HEK293 (cell line): ENCODE results near the gene CADPS2.

Experiments used
- CTCF ChIA-PET: fragments of 350-600 bp; formaldehyde crosslinking; extraction: SDS; loops from one replicate; lab custom pipeline; 2021; ENCODE audit warnings: antibody characterized with exemption; lab: Yijun Ruan, JAX
- POLR2A ChIA-PET: fragments of 300-600 bp; formaldehyde crosslinking; extraction: SDS; loops from one replicate; lab custom pipeline; 2020; ENCODE audit warnings: antibody characterized with exemption, inconsistent platforms; lab: Yijun Ruan, JAX
- H3K27ac ChIP-seq: fragments of 200-500 bp; sonication (Bioruptor generic); 2 replicates; pipeline ENCODE4 v1.5.1; 2014; ENCODE audit warnings: low read depth, low read length, control low read depth, inconsistent platforms; ENCODE audit errors: extremely low read depth
- H3K36me3 ChIP-seq, 2 experiments: fragments of 200-500 bp in 1 of 2; sonication (Bioruptor generic) in 1 of 2; 1 replicate in 1 of 2; 2 replicates in 1 of 2; pipeline ENCODE4 v1.5.1; 2014 to 2017; ENCODE audit warnings: inconsistent platforms in 2 of 2, low read length in 2 of 2; ENCODE audit not compliant: control insufficient read depth in 2 of 2, insufficient read depth in 1 of 2
- H3K4me1 ChIP-seq: fragments of 200-500 bp; sonication (Bioruptor generic); 2 replicates; pipeline ENCODE4 v1.5.1; 2014; ENCODE audit warnings: mild to moderate bottlenecking, low read length, inconsistent platforms; ENCODE audit not compliant: control insufficient read depth, insufficient read depth
- H3K4me3 ChIP-seq: 2 replicates; pipeline ENCODE4 v1.5.1; 2011; ENCODE audit warnings: low read depth, mild to moderate bottlenecking, control low read depth, low read length, moderate library complexity
- H3K9me3 ChIP-seq: fragments of 200-500 bp; sonication (Bioruptor generic); 2 replicates; pipeline ENCODE4 v1.5.1; 2014; ENCODE audit warnings: low read depth, low read length, inconsistent platforms; ENCODE audit not compliant: control insufficient read depth, insufficient read depth
- IKZF3 ChIP-seq: fragments of 450-650 bp; IDR thresholded peaks from 2 replicates; pipeline ENCODE4 v1.5.0; 2018; ENCODE audit warnings: missing biosample characterization, mild to moderate bottlenecking, missing genetic modification characterization, moderate library complexity
- REST ChIP-seq: fragments of 450-650 bp; formaldehyde crosslinking; IDR thresholded peaks from 2 replicates; pipeline ENCODE4 v1.5.1; 2016; ENCODE audit warnings: missing biosample characterization, missing genetic modification characterization
- SETDB1 ChIP-seq: IDR thresholded peaks from one replicate; pipeline ENCODE4 v1.6.1; 2017; ENCODE audit warnings: mild to moderate bottlenecking, low read length, moderate library complexity, mixed read lengths; ENCODE audit not compliant: insufficient read length
- SP7 ChIP-seq: fragments of 450-650 bp; formaldehyde crosslinking; IDR thresholded peaks from 2 replicates; pipeline ENCODE4 v1.5.1; 2016; ENCODE audit warnings: missing biosample characterization, missing genetic modification characterization
- ZBTB49 ChIP-seq: fragments of 450-650 bp; formaldehyde crosslinking; IDR thresholded peaks from 2 replicates; pipeline ENCODE4 v1.5.1; 2016; ENCODE audit warnings: missing biosample characterization, missing genetic modification characterization, low read depth
- ZIC2 ChIP-seq: fragments of 450-650 bp; formaldehyde crosslinking; IDR thresholded peaks from 2 replicates; pipeline ENCODE4 v1.5.1; 2016; ENCODE audit warnings: missing biosample characterization, missing genetic modification characterization
- ZNF335 ChIP-seq: fragments of 450-650 bp; formaldehyde crosslinking; conservative IDR thresholded peaks from 2 replicates; pipeline ENCODE4 v1.5.1; 2016; ENCODE audit warnings: missing biosample characterization, missing genetic modification characterization
- ZNF416 ChIP-seq: fragments of 450-650 bp; formaldehyde crosslinking; IDR thresholded peaks from 2 replicates; pipeline ENCODE4 v1.5.1; 2016; ENCODE audit warnings: missing biosample characterization, missing genetic modification characterization
- ZNF639 ChIP-seq: fragments of 450-650 bp; formaldehyde crosslinking; IDR thresholded peaks from 2 replicates; pipeline ENCODE4 v1.5.1; 2016; ENCODE audit warnings: missing biosample characterization, missing genetic modification characterization
- ZNF791 ChIP-seq: fragments of 450-650 bp; formaldehyde crosslinking; IDR thresholded peaks from 2 replicates; pipeline ENCODE4 v1.5.1; 2016; ENCODE audit warnings: missing biosample characterization, missing genetic modification characterization
- ZSCAN30 ChIP-seq: fragments of 450-650 bp; IDR thresholded peaks from 2 replicates; pipeline ENCODE4 v1.5.1; 2018; ENCODE audit warnings: missing biosample characterization, mild to moderate bottlenecking, missing genetic modification characterization, moderate library complexity
- ZSCAN4 ChIP-seq: fragments of 450-650 bp; formaldehyde crosslinking; IDR thresholded peaks from 2 replicates; pipeline ENCODE4 v1.5.1; 2017; ENCODE audit warnings: missing biosample characterization, missing genetic modification characterization
- TF ChIP-seq, protein P1 (sequence below): fragments of 450-650 bp; formaldehyde crosslinking; IDR thresholded peaks from 2 replicates; pipeline ENCODE4; 2016; ENCODE audit warnings: missing biosample characterization, missing genetic modification characterization
- TF ChIP-seq, protein P2 (sequence below): fragments of 450-650 bp; formaldehyde crosslinking; IDR thresholded peaks from 2 replicates; pipeline ENCODE4 v1.5.1; 2017; ENCODE audit warnings: missing biosample characterization, missing genetic modification characterization
- TF ChIP-seq, protein P3 (sequence below): fragments of 450-650 bp; formaldehyde crosslinking; IDR thresholded peaks from 2 replicates; pipeline ENCODE4 v1.5.1; 2016; ENCODE audit warnings: missing biosample characterization, missing genetic modification characterization

Gene CADPS2

GRCh38 chr7:122883049-122883680, 3.1 kb downstream of the CADPS2 start (continued):
- TF ChIP-seq REST (tag by site-specific recombination) (no peak), ZNF639 (tag by site-specific recombination) (no peak; the same call in 1 of the 2 replicates)
- TF ChIP-seq, all 188 proteins: peak for 55

DNA sequence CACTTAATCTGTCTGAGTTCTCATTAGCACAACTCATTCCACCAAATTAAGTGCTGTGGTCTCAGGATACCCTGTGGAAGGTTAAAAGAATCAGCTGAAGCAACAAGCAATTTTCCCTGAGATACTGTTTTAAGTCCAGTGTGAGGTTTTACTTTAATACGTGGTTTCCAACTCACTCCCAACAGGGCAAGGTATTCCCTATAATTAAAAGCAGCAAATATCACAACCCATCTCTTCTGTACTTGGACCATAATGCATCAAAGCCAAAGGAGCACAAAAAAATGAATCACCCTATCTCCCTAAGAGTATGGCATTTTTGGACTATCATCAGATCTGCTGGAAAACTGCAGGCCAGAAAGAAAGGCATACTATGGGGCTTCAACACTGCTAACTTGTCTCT, 4.9 kb downstream of the CADPS2 start:
- ChIA-PET POLR2A (interaction anchor here (0.8 kb wide), 1 partner anchor 867 kb away, joined by 3 read pairs; no protein-coding TSS in a partner anchor), CTCF (no interaction called here)
- Histone ChIP-seq H3K4me3 (no peak overlapping the region), H3K9me3 (no peaks in the 10 kb centered on the region), H3K27ac (no peak overlapping the region), H3K36me3 (no peaks in the 10 kb centered on the region), H3K4me1 (peaks cover 37% of the 10 kb centered on the region)
- TF ChIP-seq, protein P1, sequence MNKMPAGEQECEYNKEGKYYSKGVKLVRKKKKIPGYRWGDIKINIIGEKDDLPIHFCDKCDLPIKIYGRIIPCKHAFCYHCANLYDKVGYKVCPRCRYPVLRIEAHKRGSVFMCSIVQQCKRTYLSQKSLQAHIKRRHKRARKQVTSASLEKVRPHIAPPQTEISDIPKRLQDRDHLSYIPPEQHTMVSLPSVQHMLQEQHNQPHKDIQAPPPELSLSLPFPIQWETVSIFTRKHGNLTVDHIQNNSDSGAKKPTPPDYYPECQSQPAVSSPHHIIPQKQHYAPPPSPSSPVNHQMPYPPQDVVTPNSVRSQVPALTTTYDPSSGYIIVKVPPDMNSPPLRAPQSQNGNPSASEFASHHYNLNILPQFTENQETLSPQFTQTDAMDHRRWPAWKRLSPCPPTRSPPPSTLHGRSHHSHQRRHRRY (tag by site-specific recombination) = no peak
- TF ChIP-seq SP7 (tag by site-specific recombination) = peak; percentile 88
- TF ChIP-seq ZNF335 (tag by site-specific recombination) = peak; percentile 44; the same call in 1 of the 2 replicates
- TF ChIP-seq ZSCAN30 (tag by site-specific recombination) = no peak
- TF ChIP-seq ZNF416 (tag by site-specific recombination) = no peak
- TF ChIP-seq, all 188 proteins: peak for 2

DNA sequence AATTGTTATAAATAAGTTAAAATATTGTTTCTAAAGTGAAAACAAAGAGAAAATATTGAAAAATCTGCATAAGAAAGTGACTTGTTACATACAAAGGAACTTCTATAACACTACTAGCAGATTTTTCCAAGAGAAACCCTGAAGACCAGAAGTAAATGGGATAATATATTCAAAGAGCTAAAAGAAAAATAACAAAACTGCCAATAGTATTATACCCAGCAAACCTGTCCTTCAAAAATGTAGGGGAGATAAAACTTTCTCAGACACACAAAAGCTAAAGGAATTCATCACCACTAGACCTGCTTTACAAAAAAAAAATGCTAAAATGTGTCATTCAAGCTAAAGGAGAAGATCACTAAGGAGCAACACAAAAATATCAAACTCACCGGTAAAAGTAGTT, 17.0 kb downstream of the CADPS2 start:
- Histone ChIP-seq H3K27ac (no peak overlapping the region), H3K36me3 (no peaks in the 10 kb centered on the region), H3K4me3 (no peak overlapping the region), H3K4me1 (no peaks in the 10 kb centered on the region), H3K9me3 (no peaks in the 10 kb centered on the region)
- ChIA-PET POLR2A (no interaction called here), CTCF (no interaction called here)
- TF ChIP-seq ZBTB49 (tag by site-specific recombination) (no peak), ZSCAN4 (tag by site-specific recombination) (no peak), IKZF3 (tag by site-specific recombination) (no peak), ZNF791 (tag by site-specific recombination) (peak; percentile 96), SETDB1 (peak; percentile 94), ZIC2 (no peak)
- TF ChIP-seq, protein P2, sequence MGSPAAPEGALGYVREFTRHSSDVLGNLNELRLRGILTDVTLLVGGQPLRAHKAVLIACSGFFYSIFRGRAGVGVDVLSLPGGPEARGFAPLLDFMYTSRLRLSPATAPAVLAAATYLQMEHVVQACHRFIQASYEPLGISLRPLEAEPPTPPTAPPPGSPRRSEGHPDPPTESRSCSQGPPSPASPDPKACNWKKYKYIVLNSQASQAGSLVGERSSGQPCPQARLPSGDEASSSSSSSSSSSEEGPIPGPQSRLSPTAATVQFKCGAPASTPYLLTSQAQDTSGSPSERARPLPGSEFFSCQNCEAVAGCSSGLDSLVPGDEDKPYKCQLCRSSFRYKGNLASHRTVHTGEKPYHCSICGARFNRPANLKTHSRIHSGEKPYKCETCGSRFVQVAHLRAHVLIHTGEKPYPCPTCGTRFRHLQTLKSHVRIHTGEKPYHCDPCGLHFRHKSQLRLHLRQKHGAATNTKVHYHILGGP = no peak
- TF ChIP-seq, protein P3, sequence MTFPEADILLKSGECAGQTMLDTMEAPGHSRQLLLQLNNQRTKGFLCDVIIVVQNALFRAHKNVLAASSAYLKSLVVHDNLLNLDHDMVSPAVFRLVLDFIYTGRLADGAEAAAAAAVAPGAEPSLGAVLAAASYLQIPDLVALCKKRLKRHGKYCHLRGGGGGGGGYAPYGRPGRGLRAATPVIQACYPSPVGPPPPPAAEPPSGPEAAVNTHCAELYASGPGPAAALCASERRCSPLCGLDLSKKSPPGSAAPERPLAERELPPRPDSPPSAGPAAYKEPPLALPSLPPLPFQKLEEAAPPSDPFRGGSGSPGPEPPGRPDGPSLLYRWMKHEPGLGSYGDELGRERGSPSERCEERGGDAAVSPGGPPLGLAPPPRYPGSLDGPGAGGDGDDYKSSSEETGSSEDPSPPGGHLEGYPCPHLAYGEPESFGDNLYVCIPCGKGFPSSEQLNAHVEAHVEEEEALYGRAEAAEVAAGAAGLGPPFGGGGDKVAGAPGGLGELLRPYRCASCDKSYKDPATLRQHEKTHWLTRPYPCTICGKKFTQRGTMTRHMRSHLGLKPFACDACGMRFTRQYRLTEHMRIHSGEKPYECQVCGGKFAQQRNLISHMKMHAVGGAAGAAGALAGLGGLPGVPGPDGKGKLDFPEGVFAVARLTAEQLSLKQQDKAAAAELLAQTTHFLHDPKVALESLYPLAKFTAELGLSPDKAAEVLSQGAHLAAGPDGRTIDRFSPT (tag by site-specific recombination) = no peak
